ENCODE results near the gene BEST2.

GRCh38 chr19:12720851-12721655, 30.5 kb upstream of the BEST2 start:
- TF ChIP-seq POLR2A (IDR thresholded peaks at IDR 0.05) (no peak), CTCF (IDR thresholded peaks at IDR 0.05) (no peak)
